ENCODE results near the gene AHNAK.

DNA sequence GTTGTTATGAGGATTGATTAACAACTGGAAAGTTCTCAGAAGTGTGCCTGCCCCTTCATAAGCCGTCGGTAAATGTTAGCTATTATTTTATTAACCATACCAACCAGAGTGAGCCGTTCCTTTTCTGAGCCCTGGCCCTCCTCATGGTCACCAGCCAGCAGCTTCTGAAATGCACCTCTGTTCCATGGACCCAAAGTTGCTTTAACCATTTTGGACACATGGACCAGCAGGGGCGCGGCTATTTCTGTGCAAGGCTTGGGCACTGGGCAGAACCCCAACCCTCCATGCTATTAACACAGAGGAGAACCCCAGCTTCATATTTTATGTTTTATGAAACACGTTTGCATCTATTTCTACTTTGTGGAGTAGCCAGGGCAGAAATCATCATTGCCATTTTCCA is 146.3 kb downstream of the AHNAK start:
- TF ChIP-seq, protein P1, sequence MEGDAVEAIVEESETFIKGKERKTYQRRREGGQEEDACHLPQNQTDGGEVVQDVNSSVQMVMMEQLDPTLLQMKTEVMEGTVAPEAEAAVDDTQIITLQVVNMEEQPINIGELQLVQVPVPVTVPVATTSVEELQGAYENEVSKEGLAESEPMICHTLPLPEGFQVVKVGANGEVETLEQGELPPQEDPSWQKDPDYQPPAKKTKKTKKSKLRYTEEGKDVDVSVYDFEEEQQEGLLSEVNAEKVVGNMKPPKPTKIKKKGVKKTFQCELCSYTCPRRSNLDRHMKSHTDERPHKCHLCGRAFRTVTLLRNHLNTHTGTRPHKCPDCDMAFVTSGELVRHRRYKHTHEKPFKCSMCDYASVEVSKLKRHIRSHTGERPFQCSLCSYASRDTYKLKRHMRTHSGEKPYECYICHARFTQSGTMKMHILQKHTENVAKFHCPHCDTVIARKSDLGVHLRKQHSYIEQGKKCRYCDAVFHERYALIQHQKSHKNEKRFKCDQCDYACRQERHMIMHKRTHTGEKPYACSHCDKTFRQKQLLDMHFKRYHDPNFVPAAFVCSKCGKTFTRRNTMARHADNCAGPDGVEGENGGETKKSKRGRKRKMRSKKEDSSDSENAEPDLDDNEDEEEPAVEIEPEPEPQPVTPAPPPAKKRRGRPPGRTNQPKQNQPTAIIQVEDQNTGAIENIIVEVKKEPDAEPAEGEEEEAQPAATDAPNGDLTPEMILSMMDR (IDR thresholded peaks at IDR 0.05), result no peak
- TF ChIP-seq POLR2A (IDR thresholded peaks at IDR 0.05; ENCODE audit: low read length), result no peak
- TF ChIP-seq MYC (IDR thresholded peaks at IDR 0.05; ENCODE audit: borderline replicate concordance, low read length), result no peak
- TF ChIP-seq, protein P2, sequence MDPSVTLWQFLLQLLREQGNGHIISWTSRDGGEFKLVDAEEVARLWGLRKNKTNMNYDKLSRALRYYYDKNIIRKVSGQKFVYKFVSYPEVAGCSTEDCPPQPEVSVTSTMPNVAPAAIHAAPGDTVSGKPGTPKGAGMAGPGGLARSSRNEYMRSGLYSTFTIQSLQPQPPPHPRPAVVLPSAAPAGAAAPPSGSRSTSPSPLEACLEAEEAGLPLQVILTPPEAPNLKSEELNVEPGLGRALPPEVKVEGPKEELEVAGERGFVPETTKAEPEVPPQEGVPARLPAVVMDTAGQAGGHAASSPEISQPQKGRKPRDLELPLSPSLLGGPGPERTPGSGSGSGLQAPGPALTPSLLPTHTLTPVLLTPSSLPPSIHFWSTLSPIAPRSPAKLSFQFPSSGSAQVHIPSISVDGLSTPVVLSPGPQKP (IDR thresholded peaks at IDR 0.05; ENCODE audit: low read depth, low read length), result no peak
- no peak for TF ChIP-seq RAD21 (conservative IDR thresholded peaks at IDR 0.05 in 1 of 2, IDR thresholded peaks at IDR 0.05 in 1 of 2)
- no peak for TF ChIP-seq JUN (IDR thresholded peaks at IDR 0.05)
- no peak for TF ChIP-seq RFX5 (IDR thresholded peaks at IDR 0.05)
- TF ChIP-seq, protein P3, sequence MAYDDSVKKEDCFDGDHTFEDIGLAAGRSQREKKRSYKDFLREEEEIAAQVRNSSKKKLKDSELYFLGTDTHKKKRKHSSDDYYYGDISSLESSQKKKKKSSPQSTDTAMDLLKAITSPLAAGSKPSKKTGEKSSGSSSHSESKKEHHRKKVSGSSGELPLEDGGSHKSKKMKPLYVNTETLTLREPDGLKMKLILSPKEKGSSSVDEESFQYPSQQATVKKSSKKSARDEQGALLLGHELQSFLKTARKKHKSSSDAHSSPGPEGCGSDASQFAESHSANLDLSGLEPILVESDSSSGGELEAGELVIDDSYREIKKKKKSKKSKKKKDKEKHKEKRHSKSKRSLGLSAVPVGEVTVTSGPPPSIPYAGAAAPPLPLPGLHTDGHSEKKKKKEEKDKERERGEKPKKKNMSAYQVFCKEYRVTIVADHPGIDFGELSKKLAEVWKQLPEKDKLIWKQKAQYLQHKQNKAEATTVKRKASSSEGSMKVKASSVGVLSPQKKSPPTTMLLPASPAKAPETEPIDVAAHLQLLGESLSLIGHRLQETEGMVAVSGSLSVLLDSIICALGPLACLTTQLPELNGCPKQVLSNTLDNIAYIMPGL (CRISPR knock-in tag; IDR thresholded peaks at IDR 0.05; ENCODE audit: borderline replicate concordance), result no peak
- TF ChIP-seq, protein P4, sequence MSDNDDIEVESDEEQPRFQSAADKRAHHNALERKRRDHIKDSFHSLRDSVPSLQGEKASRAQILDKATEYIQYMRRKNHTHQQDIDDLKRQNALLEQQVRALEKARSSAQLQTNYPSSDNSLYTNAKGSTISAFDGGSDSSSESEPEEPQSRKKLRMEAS (IDR thresholded peaks at IDR 0.05), result no peak
- TF ChIP-seq RNF2 (IDR thresholded peaks at IDR 0.05; ENCODE audit: borderline replicate concordance, low read depth), result no peak

Measured in A549 (cell line).